ENCODE results near the gene NRBP1. TPM values are rescaled to one million over a fixed set of nuclear protein-coding genes. Genes with fewer than 3 reads are reported as not detected.

Gene NRBP1
- total and polyA plus RNA-seq, 9 of the 15 experiments (the other 6 are each of a cell fraction or from before 2014, with no cell fraction given), result 2.9 to 84.5 (median 36.9) TPM

GRCh38 chr2:27453968-27454367 lies 25.5 kb downstream of the NRBP1 start:
- intact Hi-C loops (cut with micrococcal nuclease), result no loop called here
- TF ChIP-seq RAD21 (CRISPR knock-in tag; conservative IDR thresholded peaks at IDR 0.05 in 1 of 2, IDR thresholded peaks at IDR 0.05 in 1 of 2) (peak in 1 of 2 experiments; percentile 18; a peak in 1 of 4 replicates), COPS2 (conservative IDR thresholded peaks at IDR 0.05) (no peak), ZNF324 (CRISPR knock-in tag; IDR thresholded peaks at IDR 0.05) (no peak), CTCF (IDR thresholded peaks at IDR 0.05 in 2 of 3, conservative IDR thresholded peaks at IDR 0.05 in 1 of 3; ENCODE audit: insufficient read depth in 2 of 3, low read depth in 1 of 3, low read length in 3 of 3) (peak in 2 of 3 experiments; percentile 17 to 37; a peak in 3 of 6 replicates), TFE3 (CRISPR knock-in tag; IDR thresholded peaks at IDR 0.05) (no peak)
- H3K4me1 ChIP-seq (replicated peaks in 1 of 2; ENCODE audit: control insufficient read depth in 2 of 2, insufficient read depth in 2 of 2, low read length in 2 of 2), result no peaks in the 10 kb centered on the region
- no peaks in the 10 kb centered on the region for H3K27me3 ChIP-seq (ENCODE audit: control insufficient read depth in 2 of 2, insufficient read depth in 2 of 2, low read length in 2 of 2)
- H3K9me1 ChIP-seq (ENCODE audit: control insufficient read depth, insufficient read depth, low read length), result no peaks in the 10 kb centered on the region
- H3K4me3 ChIP-seq, result no peak overlapping the region
- H3K79me2 ChIP-seq (ENCODE audit: control insufficient read depth, insufficient read depth, low read length), result no peaks in the 10 kb centered on the region
- WGBS (ENCODE audit: insufficient coverage, low coverage, missing lambda C conversion rate), result 69% methylated on average over 7 of the region's 7 CpGs
- DNase-seq (ENCODE audit: extremely low read depth in 1 of 4, low spot score in 3 of 4) (no peak), FAIRE-seq (no peak), ATAC-seq (peak; percentile 78)
- no peaks in the 10 kb centered on the region for H4K20me1 ChIP-seq (replicated peaks; ENCODE audit: control insufficient read depth, insufficient read depth, low read length)
- BruUV-seq (replicated peaks), result no TSS peak
- no peak overlapping the region for H2AFZ ChIP-seq (ENCODE audit: low read depth, low read length)
- H3K4me2 ChIP-seq (ENCODE audit: insufficient read depth, low read length), result no peak overlapping the region
- H3K27ac ChIP-seq (ENCODE audit: extremely low read depth, low read depth, low read length), result no peak overlapping the region
- no peak overlapping the region for H3K9ac ChIP-seq (ENCODE audit: insufficient read depth in 1 of 2, low read depth in 2 of 2, low read length in 2 of 2)
- in situ Hi-C loops (cut with MboI), result no loop called here
- H3K9me3 ChIP-seq (replicated peaks; ENCODE audit: control insufficient read depth, insufficient read depth, low read depth, low read length), result no peaks in the 10 kb centered on the region
- H3K36me3 ChIP-seq (ENCODE audit: control insufficient read depth, insufficient read depth, low read length), result peaks cover 28% of the 10 kb centered on the region; the same call in 2 of the 3 replicates
- POLR2A ChIA-PET, result interaction anchor here (0.5 to 1.4 kb wide), 6 partner anchors 18 to 1438 kb away, joined by 3 to 4 read pairs (median 3); no protein-coding TSS in a partner anchor
- CTCF ChIA-PET (ENCODE audit: low intra/inter-chr PET ratio), result interaction anchor here (1.1 kb wide), 1 partner anchor 229 kb away, joined by 3 read pairs; no protein-coding TSS in a partner anchor

All from K562 (cell line).